MCF 10A (cell line): ENCODE results near the gene IGF1R. TPM values are rescaled to one million over a fixed set of nuclear protein-coding genes. Genes with fewer than 3 reads are reported as not detected.

Source experiments
- BruUV-seq: library from RNA; stranded (reverse); fragments of 400-500 nt; replicated peaks from 2 replicates; lab custom pipeline; 2021; lab: Mats Ljungman, UMichigan
- CTCF ChIA-PET: fragments of 300-600 bp; sonication (Branson Sonifier 250); formaldehyde crosslinking; extraction: SDS; loops from one replicate; lab custom pipeline; 2021; ENCODE audit warnings: antibody characterized with exemption, inconsistent platforms; lab: Yijun Ruan, JAX
- POLR2A ChIA-PET: fragments of 300-600, 350-650 bp; sonication (Branson Sonifier 250); formaldehyde crosslinking; extraction: SDS; loops from one replicate; lab custom pipeline; 2020; ENCODE audit warnings: antibody characterized with exemption, inconsistent platforms; lab: Yijun Ruan, JAX
- DNase-seq: peaks from one replicate; pipeline ENCODE4 v3.0.0-alpha.2; 2018; ENCODE audit not compliant: unreplicated experiment
- H3K27ac Mint-ChIP-seq: one replicate; pipeline ENCODE4 v1.8.0; 2022; ENCODE audit warnings: mild to moderate bottlenecking, low read depth, mixed read lengths; ENCODE audit not compliant: unreplicated experiment
- H3K27me3 Mint-ChIP-seq: one replicate; pipeline ENCODE4 v1.8.0; 2022; ENCODE audit warnings: mixed read lengths; ENCODE audit not compliant: insufficient read depth, unreplicated experiment
- H3K36me3 Mint-ChIP-seq: one replicate; pipeline ENCODE4 v1.8.0; 2022; ENCODE audit warnings: mild to moderate bottlenecking, moderate library complexity, mixed read lengths; ENCODE audit not compliant: insufficient read depth, unreplicated experiment
- H3K4me1 Mint-ChIP-seq: one replicate; pipeline ENCODE4 v1.8.0; 2022; ENCODE audit warnings: mixed read lengths; ENCODE audit not compliant: insufficient read depth, unreplicated experiment
- H3K4me3 Mint-ChIP-seq: one replicate; pipeline ENCODE4 v1.8.0; 2022; ENCODE audit warnings: mild to moderate bottlenecking, moderate library complexity, mixed read lengths; ENCODE audit not compliant: unreplicated experiment
- H3K9me3 Mint-ChIP-seq: one replicate; pipeline ENCODE4 v1.8.0; 2022; ENCODE audit warnings: mixed read lengths; ENCODE audit not compliant: unreplicated experiment
- intact Hi-C: fragments of 100-400 bp; cut with micrococcal nuclease; formaldehyde crosslinking; loops from 2 replicates; pipeline ENCODE4 v1.14.1; 2022
- total RNA-seq: library from RNA; stranded (reverse); gene quantifications from 2 replicates; pipeline ENCODE4 v1.2.3, GENCODE V29; 2022
- TF ChIP-seq, protein P1 (sequence below): fragments of 200-600 bp; IDR thresholded peaks from one replicate; pipeline ENCODE4 v1.8.0; 2022; ENCODE audit warnings: antibody characterized with exemption, mild to moderate bottlenecking; ENCODE audit not compliant: unreplicated experiment

Gene IGF1R
- total RNA-seq, 1 experiment from 2014 or later, result 53.3 TPM

DNA sequence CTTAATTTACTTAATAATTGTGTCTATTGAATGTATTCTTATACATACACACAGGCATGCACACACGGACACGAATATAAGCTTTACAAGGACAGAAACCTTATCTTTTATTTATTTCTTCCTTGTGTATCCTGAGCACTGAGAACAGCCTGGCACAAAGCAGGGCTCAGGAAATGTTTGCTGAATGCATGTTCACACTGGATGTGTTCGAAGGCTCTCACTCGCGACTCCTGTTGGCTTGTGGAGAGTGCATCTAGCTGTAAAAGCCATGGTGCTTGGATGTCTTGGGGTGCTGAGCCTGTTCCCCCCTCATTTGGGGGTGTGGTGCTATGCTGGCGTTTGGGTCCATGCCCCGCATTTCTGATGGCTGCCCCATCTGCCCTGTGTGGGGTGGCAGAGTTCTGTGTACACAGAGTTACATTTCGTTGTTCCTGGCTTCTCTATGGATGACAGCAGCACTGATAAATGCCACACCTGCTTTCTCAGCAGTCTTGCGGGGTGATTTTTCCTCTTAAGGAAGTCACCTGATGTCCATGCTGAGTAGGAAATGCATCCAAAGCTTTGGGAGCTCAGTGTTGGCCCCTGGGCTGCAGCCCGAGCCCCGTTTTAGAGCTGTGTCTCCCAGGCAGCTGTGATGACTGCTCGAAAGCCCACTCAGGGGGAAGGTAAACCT lies 148.5 kb downstream of the IGF1R start:
- Mint-ChIP-seq H3K36me3 (peaks cover 7% of the 10 kb centered on the region), H3K27me3 (no peaks in the 10 kb centered on the region), H3K4me3 (no peak overlapping the region), H3K9me3 (no peaks in the 10 kb centered on the region), H3K27ac (no peak overlapping the region), H3K4me1 (peaks cover 20% of the 10 kb centered on the region)
- intact Hi-C loops, result no loop called here
- TF ChIP-seq, protein P1, sequence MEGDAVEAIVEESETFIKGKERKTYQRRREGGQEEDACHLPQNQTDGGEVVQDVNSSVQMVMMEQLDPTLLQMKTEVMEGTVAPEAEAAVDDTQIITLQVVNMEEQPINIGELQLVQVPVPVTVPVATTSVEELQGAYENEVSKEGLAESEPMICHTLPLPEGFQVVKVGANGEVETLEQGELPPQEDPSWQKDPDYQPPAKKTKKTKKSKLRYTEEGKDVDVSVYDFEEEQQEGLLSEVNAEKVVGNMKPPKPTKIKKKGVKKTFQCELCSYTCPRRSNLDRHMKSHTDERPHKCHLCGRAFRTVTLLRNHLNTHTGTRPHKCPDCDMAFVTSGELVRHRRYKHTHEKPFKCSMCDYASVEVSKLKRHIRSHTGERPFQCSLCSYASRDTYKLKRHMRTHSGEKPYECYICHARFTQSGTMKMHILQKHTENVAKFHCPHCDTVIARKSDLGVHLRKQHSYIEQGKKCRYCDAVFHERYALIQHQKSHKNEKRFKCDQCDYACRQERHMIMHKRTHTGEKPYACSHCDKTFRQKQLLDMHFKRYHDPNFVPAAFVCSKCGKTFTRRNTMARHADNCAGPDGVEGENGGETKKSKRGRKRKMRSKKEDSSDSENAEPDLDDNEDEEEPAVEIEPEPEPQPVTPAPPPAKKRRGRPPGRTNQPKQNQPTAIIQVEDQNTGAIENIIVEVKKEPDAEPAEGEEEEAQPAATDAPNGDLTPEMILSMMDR, result no peak
- BruUV-seq, result no TSS peak
- DNase-seq, result no peak
- ChIA-PET POLR2A (no interaction called here), CTCF (interaction anchor here (0.6 to 1.6 kb wide), 2 partner anchors 18 to 109 kb away, joined by 6 read pairs; no protein-coding TSS in a partner anchor)

DNA sequence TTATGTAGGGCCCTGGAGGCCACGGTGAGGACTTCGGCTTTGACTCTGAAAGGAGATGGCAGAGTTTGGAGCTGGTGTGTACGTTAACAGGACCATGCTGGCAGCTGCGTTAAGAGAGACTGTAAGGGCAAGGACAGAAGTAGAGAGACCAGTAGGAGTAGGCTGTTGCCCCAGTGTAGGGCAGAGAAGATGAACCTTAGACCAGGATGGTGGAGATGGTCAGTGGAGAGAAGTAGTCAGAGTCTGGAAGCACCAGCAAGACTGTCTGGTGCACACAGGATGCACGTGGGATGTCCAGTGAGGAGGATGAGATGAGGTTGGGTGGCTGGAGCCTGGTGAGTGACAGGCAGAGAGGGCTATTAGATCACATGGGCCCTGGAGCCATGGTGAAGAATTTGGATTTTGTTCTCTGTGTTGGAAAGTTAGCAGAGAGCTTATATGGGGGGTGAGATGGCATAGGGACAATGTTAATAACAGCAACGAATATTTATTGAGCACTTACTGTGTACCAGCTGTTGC lies 150.1 kb downstream of the IGF1R start:
- no TSS peak for BruUV-seq
- ChIA-PET CTCF (interaction anchor here (1.2 kb wide), 1 partner anchor 19 kb away, joined by 5 read pairs; no protein-coding TSS in a partner anchor), POLR2A (interaction anchor here (2.4 kb wide), 1 partner anchor 9 kb away, joined by 13 read pairs; no protein-coding TSS in a partner anchor)
- Mint-ChIP-seq H3K27me3 (no peaks in the 10 kb centered on the region), H3K4me1 (peaks cover 20% of the 10 kb centered on the region), H3K9me3 (no peaks in the 10 kb centered on the region), H3K27ac (peak overlapping the region; percentile 24), H3K4me3 (no peak overlapping the region), H3K36me3 (peaks cover 7% of the 10 kb centered on the region)
- no peak for DNase-seq
- intact Hi-C loops, result no loop called here
- TF ChIP-seq, protein P1, result no peak

DNA sequence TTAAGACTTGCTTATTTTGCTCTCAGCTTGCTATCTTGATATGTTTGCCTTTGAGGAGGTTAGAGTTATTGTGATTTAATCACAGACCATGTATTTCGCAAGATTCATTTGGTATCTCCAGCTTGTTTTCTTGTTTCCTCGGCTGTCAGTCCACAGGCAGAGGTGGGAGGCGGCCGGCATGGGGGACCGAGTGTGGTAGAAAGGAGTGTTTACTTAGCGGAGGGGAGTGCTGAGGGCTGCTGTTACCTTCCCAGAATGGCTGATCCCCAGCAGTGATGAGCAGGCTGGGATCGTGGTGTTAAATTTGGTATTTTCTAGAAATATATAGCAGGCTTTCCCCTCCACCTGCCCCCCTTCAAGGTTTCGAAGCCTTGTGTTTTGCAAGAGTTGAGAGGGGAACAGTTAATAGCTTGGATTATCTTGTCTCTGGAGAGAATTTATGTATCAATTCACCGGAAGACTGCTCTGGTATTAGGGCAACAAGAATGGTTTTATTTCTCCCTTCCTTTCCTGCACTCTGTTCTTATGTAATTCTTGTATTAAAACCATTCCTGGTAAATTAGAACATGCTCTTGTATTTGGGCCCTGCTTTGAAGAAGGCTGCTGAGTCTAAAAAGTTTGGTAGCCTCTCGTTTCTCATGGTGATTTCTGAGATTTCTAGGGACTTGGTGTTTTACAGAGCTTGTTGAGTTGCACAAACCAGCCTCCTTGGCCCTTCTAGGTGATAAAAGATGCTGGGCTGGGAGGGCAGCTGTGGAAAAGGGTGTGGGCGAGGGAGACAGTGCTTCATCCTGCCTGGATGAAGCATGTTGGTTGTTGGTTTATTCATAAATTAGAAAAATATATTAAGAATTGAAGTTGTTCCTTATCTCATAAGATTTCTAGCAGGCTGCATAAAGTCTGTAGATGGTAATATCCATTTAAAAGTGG lies 151.4 kb downstream of the IGF1R start:
- peak; percentile 3 for DNase-seq
- POLR2A ChIA-PET, result interaction anchor here (0.5 to 2.4 kb wide), 9 partner anchors 8 to 194 kb away, joined by 3 to 13 read pairs (median 3); no protein-coding TSS in a partner anchor
- Mint-ChIP-seq H3K27ac (peak overlapping the region; percentile 2), H3K27me3 (no peaks in the 10 kb centered on the region), H3K9me3 (no peaks in the 10 kb centered on the region), H3K4me1 (peaks cover 25% of the 10 kb centered on the region), H3K36me3 (no peaks in the 10 kb centered on the region), H3K4me3 (no peak overlapping the region)
- TF ChIP-seq, protein P1, result no peak
- intact Hi-C loops, result no loop called here
- BruUV-seq, result no TSS peak
- CTCF ChIA-PET, result interaction anchor here (0.6 to 1.2 kb wide), 7 partner anchors 11 to 143 kb away, joined by 3 to 4 read pairs (median 3); no protein-coding TSS in a partner anchor
